WTC11 (cell line): Measurements from ENCODE around the gene CORO7. TPM values are rescaled to one million over a fixed set of nuclear protein-coding genes. Genes with fewer than 3 reads are reported as not detected.
A peak's percentile ranks its signal among the peaks of the same experiment; 100 is the strongest.

Experiments used
- ATAC-seq: fragments of 200-7000 bp; cut with Tn5 transposase; 2 replicates; pipeline ENCODE4 v1.10.0; 2021; ENCODE audit warnings: mild to moderate bottlenecking, moderate library complexity
- CTCF ChIA-PET: fragments of 300-600 bp; sonication (Branson Sonifier 250); formaldehyde crosslinking; loops from one replicate; lab custom pipeline; 2021; ENCODE audit warnings: antibody characterized with exemption; lab: Charles Lee
- POLR2A ChIA-PET: fragments of 350-600 bp; sonication (Branson Sonifier 250); formaldehyde crosslinking; loops from one replicate; lab custom pipeline; 2021; ENCODE audit warnings: antibody characterized with exemption; lab: Charles Lee
- DNase-seq: peaks from one replicate; pipeline ENCODE4 v3.0.0; 2021; ENCODE audit warnings: low spot score
- H3K27ac Mint-ChIP-seq: 2 replicates; pipeline ENCODE4 v1.8.0; 2021; ENCODE audit warnings: mixed read lengths
- H3K27me3 Mint-ChIP-seq: 2 replicates; pipeline ENCODE4 v1.8.0; 2021; ENCODE audit warnings: low read depth, mild to moderate bottlenecking, moderate library complexity, mixed read lengths
- H3K36me3 Mint-ChIP-seq: 2 replicates; pipeline ENCODE4 v1.8.0; 2021; ENCODE audit warnings: mixed read lengths
- H3K4me1 Mint-ChIP-seq: 2 replicates; pipeline ENCODE4 v1.8.0; 2022; ENCODE audit warnings: mixed read lengths
- H3K4me3 Mint-ChIP-seq: 2 replicates; pipeline ENCODE4 v1.8.0; 2021; ENCODE audit warnings: mild to moderate bottlenecking, moderate library complexity, mixed read lengths
- H3K9me3 Mint-ChIP-seq: 2 replicates; pipeline ENCODE4 v1.8.0; 2021; ENCODE audit warnings: mixed read lengths
- CREB1 ChIP-seq: sonication (generic); formaldehyde crosslinking; IDR thresholded peaks from 2 replicates; pipeline ENCODE4 v1.8.0; 2023; ENCODE audit warnings: mild to moderate bottlenecking, missing genetic modification reagents
- FOXP1 ChIP-seq: sonication (generic); formaldehyde crosslinking; IDR thresholded peaks from 2 replicates; pipeline ENCODE4 v1.8.0; 2022; ENCODE audit warnings: missing genetic modification reagents, mild to moderate bottlenecking, moderate library complexity, borderline replicate concordance
- NR1H2 ChIP-seq: sonication (generic); formaldehyde crosslinking; IDR thresholded peaks from 2 replicates; pipeline ENCODE4 v1.9.0; 2021; ENCODE audit warnings: mild to moderate bottlenecking, moderate library complexity, missing genetic modification reagents
- SMAD3 ChIP-seq: sonication (generic); formaldehyde crosslinking; IDR thresholded peaks from 2 replicates; pipeline ENCODE4 v1.8.0; 2022; ENCODE audit warnings: missing genetic modification reagents, mild to moderate bottlenecking, borderline replicate concordance
- TEAD4 ChIP-seq: sonication (generic); formaldehyde crosslinking; IDR thresholded peaks from 2 replicates; pipeline ENCODE4 v1.8.0; 2022; ENCODE audit warnings: mild to moderate bottlenecking, missing genetic modification reagents
- ZNF317 ChIP-seq: sonication (generic); formaldehyde crosslinking; IDR thresholded peaks from 2 replicates; pipeline ENCODE4 v1.8.1; 2023; ENCODE audit warnings: low read depth, mild to moderate bottlenecking, moderate library complexity, missing genetic modification reagents, borderline replicate concordance
- ZNF396 ChIP-seq: fragments of 250-450 bp; sonication (Bioruptor Pico); IDR thresholded peaks from 2 replicates; pipeline ENCODE4 v1.8.0; 2021; ENCODE audit warnings: mild to moderate bottlenecking, moderate library complexity, borderline replicate concordance
- total RNA-seq: library from RNA; stranded (reverse); gene quantifications from 3 replicates; pipeline ENCODE4 v1.2.3, GENCODE V29; 2021
- TF ChIP-seq, protein P1 (sequence below): sonication (generic); formaldehyde crosslinking; IDR thresholded peaks from 2 replicates; pipeline ENCODE4 v1.8.1; 2023; ENCODE audit warnings: mild to moderate bottlenecking, moderate library complexity, missing genetic modification reagents
- TF ChIP-seq, protein P2 (sequence below): sonication (generic); formaldehyde crosslinking; IDR thresholded peaks from 2 replicates; pipeline ENCODE4 v1.8.1; 2023; ENCODE audit warnings: mild to moderate bottlenecking, missing genetic modification reagents, moderate library complexity
- TF ChIP-seq, protein P3 (sequence below): sonication (generic); formaldehyde crosslinking; IDR thresholded peaks from 2 replicates; pipeline ENCODE4 v1.8.1; 2023; ENCODE audit warnings: mild to moderate bottlenecking, missing genetic modification reagents
- TF ChIP-seq, protein P4 (sequence below): sonication (generic); formaldehyde crosslinking; IDR thresholded peaks from 2 replicates; pipeline ENCODE4 v1.8.1; 2022; ENCODE audit warnings: missing genetic modification reagents, borderline replicate concordance
- TF ChIP-seq, protein P5 (sequence below): sonication (generic); formaldehyde crosslinking; IDR thresholded peaks from 2 replicates; pipeline ENCODE4 v1.8.1; 2023; ENCODE audit warnings: mild to moderate bottlenecking, missing genetic modification reagents, moderate library complexity
- TF ChIP-seq, protein P6 (sequence below): sonication (generic); formaldehyde crosslinking; IDR thresholded peaks from 2 replicates; pipeline ENCODE4 v1.8.1; 2022; ENCODE audit warnings: low read depth, missing genetic modification reagents, borderline replicate concordance
- TF ChIP-seq, protein P7 (sequence below): sonication (generic); formaldehyde crosslinking; IDR thresholded peaks from 2 replicates; pipeline ENCODE4 v1.8.0; 2022; ENCODE audit warnings: mild to moderate bottlenecking, missing genetic modification reagents

Gene CORO7
- total RNA-seq, 1 experiment from 2014 or later = 45.5 TPM

DNA sequence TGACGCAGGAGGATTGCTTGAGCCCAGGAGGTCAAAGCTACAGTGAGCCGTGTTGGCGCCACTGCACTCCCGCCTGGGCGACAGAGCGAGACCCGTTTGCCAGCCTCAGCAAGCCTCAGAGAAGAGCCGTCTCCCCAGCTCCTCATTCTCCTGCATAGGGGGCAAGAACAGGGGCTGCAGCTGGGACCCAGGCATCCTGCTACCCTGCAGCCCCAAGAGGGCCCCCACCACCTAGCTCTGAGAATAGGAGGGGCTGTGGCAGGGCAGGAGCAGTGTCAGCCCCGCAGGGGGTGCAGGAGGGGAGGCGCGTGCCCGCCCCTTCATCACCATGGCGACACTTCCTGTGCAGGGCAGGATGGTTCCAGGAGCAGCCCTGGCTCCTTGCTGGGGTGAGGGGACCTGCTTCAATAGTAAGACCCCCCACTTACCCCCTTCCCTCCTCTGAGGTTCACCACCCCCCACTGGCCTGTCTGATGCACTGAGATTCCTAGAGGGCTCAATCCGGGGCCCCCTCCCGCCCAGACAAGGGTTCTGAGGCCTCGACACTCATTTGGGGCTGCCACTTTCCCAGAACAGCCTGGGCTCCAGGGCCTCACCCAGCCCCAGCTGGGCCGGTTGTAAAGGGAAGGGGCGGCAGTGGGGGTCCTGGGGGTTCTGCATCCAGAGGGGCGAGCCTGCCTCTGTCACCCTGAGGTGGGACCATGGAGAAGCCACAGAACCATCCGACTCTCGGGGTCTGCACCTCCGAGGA, 24.6 kb downstream of the CORO7 start (continued):
- TF ChIP-seq NR1H2 (CRISPR knock-in tag) = no peak
- TF ChIP-seq, protein P1, sequence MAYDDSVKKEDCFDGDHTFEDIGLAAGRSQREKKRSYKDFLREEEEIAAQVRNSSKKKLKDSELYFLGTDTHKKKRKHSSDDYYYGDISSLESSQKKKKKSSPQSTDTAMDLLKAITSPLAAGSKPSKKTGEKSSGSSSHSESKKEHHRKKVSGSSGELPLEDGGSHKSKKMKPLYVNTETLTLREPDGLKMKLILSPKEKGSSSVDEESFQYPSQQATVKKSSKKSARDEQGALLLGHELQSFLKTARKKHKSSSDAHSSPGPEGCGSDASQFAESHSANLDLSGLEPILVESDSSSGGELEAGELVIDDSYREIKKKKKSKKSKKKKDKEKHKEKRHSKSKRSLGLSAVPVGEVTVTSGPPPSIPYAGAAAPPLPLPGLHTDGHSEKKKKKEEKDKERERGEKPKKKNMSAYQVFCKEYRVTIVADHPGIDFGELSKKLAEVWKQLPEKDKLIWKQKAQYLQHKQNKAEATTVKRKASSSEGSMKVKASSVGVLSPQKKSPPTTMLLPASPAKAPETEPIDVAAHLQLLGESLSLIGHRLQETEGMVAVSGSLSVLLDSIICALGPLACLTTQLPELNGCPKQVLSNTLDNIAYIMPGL (CRISPR knock-in tag) = no peak
- no peak for TF ChIP-seq ZNF317 (CRISPR knock-in tag)
- TF ChIP-seq, protein P2, sequence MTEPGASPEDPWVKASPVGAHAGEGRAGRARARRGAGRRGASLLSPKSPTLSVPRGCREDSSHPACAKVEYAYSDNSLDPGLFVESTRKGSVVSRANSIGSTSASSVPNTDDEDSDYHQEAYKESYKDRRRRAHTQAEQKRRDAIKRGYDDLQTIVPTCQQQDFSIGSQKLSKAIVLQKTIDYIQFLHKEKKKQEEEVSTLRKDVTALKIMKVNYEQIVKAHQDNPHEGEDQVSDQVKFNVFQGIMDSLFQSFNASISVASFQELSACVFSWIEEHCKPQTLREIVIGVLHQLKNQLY (CRISPR knock-in tag) = no peak
- TF ChIP-seq CREB1 = no peak
- TF ChIP-seq, protein P3, sequence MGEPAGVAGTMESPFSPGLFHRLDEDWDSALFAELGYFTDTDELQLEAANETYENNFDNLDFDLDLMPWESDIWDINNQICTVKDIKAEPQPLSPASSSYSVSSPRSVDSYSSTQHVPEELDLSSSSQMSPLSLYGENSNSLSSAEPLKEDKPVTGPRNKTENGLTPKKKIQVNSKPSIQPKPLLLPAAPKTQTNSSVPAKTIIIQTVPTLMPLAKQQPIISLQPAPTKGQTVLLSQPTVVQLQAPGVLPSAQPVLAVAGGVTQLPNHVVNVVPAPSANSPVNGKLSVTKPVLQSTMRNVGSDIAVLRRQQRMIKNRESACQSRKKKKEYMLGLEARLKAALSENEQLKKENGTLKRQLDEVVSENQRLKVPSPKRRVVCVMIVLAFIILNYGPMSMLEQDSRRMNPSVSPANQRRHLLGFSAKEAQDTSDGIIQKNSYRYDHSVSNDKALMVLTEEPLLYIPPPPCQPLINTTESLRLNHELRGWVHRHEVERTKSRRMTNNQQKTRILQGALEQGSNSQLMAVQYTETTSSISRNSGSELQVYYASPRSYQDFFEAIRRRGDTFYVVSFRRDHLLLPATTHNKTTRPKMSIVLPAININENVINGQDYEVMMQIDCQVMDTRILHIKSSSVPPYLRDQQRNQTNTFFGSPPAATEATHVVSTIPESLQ (CRISPR knock-in tag) = no peak
- no peak for TF ChIP-seq TEAD4 (CRISPR knock-in tag)
- TF ChIP-seq, protein P4, sequence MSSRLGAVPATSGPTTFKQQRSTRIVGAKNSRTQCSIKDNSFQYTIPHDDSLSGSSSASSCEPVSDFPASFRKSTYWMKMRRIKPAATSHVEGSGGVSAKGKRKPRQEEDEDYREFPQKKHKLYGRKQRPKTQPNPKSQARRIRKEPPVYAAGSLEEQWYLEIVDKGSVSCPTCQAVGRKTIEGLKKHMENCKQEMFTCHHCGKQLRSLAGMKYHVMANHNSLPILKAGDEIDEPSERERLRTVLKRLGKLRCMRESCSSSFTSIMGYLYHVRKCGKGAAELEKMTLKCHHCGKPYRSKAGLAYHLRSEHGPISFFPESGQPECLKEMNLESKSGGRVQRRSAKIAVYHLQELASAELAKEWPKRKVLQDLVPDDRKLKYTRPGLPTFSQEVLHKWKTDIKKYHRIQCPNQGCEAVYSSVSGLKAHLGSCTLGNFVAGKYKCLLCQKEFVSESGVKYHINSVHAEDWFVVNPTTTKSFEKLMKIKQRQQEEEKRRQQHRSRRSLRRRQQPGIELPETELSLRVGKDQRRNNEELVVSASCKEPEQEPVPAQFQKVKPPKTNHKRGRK (CRISPR knock-in tag) = no peak
- TF ChIP-seq, protein P5, sequence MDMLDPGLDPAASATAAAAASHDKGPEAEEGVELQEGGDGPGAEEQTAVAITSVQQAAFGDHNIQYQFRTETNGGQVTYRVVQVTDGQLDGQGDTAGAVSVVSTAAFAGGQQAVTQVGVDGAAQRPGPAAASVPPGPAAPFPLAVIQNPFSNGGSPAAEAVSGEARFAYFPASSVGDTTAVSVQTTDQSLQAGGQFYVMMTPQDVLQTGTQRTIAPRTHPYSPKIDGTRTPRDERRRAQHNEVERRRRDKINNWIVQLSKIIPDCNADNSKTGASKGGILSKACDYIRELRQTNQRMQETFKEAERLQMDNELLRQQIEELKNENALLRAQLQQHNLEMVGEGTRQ (CRISPR knock-in tag) = 0 out of 2 replicates have a peak, but pooled peaks have one; percentile 14
- no peak for TF ChIP-seq ZNF396 (CRISPR knock-in tag)
- TF ChIP-seq, protein P6, sequence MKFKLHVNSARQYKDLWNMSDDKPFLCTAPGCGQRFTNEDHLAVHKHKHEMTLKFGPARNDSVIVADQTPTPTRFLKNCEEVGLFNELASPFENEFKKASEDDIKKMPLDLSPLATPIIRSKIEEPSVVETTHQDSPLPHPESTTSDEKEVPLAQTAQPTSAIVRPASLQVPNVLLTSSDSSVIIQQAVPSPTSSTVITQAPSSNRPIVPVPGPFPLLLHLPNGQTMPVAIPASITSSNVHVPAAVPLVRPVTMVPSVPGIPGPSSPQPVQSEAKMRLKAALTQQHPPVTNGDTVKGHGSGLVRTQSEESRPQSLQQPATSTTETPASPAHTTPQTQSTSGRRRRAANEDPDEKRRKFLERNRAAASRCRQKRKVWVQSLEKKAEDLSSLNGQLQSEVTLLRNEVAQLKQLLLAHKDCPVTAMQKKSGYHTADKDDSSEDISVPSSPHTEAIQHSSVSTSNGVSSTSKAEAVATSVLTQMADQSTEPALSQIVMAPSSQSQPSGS (CRISPR knock-in tag) = no peak
- TF ChIP-seq SMAD3 (CRISPR knock-in tag) = no peak

DNA sequence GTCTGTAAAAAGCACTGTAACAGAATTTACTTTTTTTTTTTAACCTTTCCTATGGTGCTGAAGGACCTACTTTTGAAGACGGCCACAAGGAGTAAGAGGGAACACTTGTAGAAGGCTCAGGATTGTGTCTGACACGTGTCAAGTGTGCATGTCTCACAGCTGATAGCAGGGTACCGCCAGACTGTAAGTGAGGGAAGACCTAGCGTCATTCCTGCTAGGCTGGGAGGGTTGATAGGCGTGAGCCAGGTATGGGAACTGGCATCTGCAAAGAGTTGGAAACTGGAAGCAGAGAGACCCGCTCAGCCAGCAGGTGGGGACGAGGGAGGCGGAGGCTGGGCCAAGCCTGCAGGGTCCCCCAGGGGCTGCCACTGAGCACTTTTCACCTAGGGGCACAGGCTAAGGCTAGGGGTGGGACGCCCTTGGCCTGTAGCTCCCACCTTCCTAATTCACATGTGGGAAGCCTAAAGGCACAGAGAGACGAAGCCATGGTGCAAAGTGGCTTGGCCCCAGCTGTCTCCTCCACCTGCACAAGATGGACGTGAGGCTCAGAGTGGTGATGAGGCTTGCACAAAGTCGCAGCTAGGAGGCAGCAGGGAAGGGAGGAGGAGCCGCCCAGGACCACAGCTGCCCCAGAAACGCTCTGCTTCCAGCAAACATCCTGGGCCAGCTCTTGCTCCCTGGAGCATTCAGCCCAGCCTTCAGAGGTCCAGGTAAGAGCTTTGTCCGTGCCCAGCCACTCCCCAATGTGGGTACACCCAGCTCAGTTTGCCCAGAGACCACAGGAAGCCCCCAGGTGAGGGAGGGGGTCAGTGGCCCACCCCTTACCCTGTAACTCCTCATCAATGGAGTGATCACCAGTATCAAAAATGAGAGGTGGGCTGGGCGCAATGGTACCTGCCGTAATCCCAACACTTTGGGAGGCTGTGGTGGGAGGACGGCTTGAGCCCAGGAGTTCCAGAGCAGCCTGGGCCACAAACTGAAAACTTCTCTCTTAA, 25.8 kb downstream of the CORO7 start:
- Mint-ChIP-seq H3K4me3 (no peak overlapping the region), H3K4me1 (peaks cover 48% of the 10 kb centered on the region), H3K36me3 (peaks cover 1% of the 10 kb centered on the region; the same call in 1 of the 2 replicates), H3K9me3 (no peaks in the 10 kb centered on the region), H3K27me3 (no peaks in the 10 kb centered on the region), H3K27ac (peak overlapping the region; percentile 83)
- DNase-seq = peak; percentile 62
- ChIA-PET POLR2A (interaction anchor here (0.6 to 3.2 kb wide), 5 partner anchors 9 to 278 kb away, joined by 3 to 25 read pairs (median 3); no protein-coding TSS in a partner anchor), CTCF (interaction anchor here (0.5 to 9.6 kb wide), 19 partner anchors 9 to 431 kb away, joined by 3 to 316 read pairs (median 6); partner anchors contain the start of genes PAM16 and TFAP4)
- TF ChIP-seq, protein P7, sequence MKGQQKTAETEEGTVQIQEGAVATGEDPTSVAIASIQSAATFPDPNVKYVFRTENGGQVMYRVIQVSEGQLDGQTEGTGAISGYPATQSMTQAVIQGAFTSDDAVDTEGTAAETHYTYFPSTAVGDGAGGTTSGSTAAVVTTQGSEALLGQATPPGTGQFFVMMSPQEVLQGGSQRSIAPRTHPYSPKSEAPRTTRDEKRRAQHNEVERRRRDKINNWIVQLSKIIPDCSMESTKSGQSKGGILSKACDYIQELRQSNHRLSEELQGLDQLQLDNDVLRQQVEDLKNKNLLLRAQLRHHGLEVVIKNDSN (CRISPR knock-in tag) = no peak
- TF ChIP-seq FOXP1 = 0 out of 2 replicates have a peak, but pooled peaks have one; percentile 39
- ATAC-seq = peak; percentile 17
